ENCODE measurements around the gene BLACAT1.
A peak's percentile ranks its signal among the peaks of the same experiment; 100 is the strongest.

The BLACAT1 gene

DNA sequence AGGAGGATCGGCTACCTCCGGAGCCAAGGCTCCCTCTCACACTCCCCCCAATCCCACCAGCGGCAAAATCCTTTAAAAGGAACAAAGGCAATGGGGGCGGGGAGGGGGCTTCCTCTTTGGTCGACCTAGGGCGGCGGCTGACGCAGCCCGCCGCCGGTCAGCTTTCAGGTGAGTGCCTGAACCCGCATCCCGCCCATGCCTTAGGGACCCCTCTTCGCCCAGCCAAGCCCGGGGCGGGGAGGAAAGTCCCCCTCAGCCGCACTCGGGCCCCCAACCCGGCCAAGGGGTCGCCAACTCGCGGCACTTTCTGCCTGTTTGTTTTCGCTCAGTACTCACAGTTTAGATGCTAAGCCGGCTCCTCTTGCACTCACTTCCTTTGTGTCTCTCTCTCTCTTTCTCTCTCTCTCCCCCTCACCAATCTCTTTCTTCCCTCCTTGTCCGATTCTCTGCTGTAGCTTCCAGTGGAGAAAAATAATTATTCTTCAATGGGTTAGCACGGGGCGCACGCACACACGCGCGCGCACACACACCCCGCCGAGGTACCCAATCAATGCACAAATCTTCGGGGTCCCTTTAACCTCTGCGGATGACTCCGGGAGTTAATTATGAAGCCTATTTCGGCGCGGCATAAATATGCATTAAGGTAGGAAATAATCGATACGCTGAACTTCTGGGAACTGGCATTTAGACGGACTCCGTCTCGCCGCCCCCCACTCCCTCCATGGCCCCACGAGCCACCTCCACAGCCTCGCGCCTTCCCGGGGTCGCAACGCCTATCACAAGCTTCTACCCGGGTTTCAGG is at the start of gene BLACAT1:
Gene BLACAT1 (minus strand): TSS at position 465 of the 802 bp plus-strand sequence.
- no peak for DNase-seq

DNA sequence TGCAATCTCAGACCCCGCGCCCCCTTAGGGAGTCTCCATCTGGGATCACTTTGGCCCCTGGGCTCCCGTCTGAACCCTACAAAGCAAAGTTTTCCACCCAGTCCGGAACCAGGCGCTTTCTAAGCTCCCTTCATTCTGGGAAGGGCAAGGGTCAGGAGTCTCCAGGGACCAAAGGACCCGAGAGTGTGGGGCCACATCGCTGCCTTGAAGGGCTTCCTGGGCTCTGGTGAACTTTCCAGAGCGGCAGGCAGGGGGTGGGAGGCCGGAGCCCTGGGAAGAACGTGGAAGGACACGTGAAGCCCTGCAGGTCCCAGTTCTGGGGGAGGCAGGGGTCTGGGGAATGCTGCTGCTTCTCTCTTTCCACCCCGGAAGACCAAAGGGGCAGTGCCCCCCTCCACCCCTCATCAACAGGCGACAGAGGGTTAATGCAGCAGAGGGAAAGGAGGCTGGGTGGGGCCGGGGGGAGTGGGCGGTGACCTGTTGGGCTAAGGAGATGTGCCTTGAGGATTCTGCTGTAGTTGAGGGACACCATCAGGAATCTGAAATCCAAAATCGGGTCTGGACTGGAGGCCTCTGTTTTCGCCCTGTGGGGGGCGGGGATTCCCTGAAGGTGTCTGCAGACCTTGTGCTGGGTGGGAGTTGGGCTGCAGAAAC is 49.4 kb upstream of the BLACAT1 start:
- no peak for DNase-seq

DNA sequence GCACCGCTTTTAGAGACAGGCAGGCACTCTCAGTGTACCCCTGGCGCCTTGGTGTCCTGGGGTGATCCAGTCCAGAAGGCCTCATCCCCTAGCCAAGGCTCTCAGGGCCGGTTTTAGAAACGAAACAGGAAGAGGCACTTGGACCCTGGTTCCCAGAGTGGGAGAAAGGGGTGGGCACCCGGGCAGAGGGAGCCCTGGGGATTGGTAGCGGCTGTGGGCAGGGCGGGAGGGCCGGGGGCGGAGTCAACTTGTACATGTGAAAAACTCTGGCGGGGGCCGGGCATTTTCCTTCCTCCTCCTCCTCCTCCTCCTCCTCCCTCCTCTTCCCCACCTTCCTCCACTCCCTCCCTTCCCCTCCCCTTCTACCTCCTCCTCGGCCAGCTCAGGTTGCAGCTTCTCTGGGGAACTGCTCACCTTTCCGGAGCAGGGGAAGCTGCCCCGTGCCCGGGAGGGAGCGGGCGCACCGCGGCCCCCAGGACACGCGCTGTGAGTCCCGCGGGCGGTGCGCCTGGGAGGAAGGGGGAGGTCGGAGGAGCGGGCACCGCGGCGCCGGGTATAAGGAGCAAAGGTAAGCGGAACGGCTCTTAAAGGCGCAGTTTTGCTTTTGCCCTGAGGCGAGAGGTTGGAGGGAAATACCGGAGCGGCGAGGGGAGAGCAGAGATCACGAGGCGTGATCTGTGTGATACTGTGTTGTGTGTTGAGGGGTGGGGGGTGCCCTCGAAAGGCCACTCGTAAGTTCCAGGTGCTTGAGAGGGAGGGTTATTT is 48.6 kb upstream of the BLACAT1 start, which contains the start of gene CDK18:
Gene CDK18 (plus strand): TSS at position 359 of the 765 bp plus-strand sequence. CDS start 18,499 bp downstream, outside the sequence.
- DNase-seq: peak; percentile 73

DNA sequence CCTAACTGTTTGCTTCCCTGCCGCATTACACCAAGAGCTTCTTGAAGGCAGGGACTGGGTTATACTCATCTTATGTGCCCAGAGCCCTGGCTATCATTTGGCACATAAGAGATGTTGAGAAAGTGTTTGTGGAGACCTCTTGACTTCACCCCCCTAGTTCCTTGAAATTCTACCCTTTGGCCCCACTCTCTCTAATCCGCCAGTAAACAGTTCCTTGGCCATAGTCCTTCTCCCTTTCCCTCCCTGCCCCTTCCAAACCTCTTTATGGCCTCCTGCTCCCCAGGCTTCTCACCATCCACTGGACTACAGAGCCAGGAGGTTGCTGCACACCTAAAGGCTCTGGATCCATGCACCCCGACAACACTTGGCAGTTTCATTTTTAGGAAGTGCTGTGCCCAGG is 47.1 kb upstream of the BLACAT1 start:
- no peak for DNase-seq

DNA sequence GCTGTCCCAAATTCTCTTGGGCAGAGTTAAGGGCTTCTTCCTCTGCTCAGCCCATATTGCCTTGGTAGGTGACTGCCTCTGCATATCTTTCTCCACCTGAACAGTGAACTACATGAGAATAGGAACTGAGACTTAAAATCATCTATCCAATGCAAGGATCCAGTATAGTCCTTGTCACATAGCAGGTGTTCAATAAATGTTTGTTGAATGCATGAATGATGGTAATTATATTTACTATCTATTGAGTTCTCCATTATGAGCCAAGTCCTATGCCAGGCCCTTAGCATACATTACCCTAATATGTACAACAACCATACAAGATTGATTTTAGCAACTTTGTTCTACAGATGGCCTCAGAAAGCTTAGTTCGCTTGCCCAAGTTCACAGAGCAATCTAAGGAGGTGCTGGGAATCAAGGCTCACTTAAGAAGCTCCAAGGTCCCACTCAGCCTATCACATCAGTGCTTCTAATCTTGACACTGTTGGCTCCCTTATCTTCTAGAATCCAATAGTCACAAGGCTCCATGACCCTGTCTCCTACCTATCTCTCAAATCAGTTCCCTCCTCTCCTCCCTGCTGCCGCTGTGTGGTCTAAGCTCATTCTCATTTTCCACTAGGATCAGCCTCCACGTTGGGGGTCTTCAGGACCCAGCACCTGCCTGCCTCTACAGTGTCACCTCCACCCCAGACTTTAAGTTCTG is 46.4 kb upstream of the BLACAT1 start:
- no peak for DNase-seq

DNA sequence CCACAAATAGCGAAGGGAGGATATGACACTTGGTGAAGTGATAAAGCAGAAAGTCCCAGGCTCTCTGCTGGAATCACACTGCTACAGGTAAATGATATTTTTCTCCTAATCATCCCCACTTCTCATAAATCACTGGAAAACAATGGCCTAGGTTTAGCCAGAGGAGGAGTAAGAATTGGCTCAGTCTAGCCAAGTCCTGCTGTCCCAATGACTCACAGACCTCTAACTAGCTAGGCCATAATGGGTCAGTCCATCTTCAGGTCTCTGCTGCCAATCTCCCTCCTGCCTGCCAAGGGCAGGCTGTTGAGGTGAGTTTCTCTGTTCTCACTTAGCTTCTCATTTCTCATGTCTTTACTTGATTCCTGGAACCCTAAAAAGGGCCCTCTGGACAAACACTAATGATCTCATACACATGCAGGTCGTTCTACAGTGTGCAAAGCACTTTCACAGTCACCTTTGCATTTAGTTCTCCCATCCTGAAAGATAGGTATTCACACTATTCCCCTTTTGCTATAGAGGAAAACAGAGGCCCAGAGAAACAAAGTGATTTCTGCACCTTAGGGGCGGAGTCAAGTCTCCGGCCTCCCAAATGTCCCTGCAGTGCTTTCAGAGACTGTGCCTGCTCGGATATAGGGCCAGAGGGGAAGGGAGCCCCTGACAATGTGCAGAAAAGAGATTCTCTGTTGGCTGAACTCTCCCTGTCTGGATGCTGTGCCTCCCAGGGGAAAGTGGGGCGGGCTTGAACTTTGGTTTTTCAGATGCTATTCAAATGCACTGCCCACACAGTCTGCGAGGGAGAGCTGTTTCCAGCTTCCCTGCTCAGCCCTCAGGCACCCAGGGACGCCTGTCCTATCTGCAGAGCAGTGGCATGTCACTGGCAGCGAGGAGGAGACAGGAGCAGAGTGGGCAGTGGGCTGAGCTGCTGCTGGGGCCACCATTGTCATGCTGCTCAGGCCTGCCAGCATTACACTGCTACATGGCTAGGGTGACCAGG is 44.7 kb upstream of the BLACAT1 start:
- DNase-seq: no peak

DNA sequence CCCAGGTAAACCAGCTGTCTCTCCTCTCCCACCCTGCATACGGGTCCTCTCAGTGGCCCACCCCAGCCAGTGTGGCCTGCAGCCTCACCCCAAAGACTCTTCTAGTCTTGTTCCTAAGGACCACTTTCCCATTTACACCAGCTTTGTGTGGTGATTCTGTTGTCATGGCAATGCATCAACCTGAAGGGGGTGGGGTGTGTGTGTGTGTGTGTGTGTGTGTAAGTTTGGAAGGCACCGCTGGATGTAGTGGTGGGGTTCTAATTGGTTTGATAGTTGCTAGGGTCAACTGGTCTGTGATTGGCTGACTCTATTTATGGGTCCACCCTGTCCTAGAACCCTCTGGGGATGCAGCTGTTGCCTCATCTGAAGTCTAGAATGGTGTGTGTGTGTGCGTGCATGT is 43.9 kb upstream of the BLACAT1 start:
- no peak for DNase-seq

DNA sequence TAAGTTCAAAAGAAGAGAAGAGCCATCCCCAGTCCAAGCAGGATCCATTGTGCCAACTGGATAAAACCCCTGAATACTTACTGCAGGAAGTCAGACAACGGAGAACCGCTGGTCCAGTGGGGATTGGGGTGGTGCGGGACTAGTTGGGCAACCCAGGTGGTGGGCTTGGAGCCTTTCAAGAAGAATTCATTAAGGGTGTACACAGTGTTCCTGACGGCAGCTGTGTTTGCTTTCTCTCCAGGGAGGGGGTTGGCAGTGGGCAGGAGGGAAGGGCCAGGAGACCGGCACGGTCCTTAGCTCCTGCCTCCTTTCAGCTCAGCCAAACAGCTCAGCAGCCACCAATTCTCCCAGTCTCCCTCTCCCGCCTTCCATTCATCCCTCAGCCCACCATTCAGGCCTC is 41.5 kb upstream of the BLACAT1 start:
- no peak for DNase-seq

DNA sequence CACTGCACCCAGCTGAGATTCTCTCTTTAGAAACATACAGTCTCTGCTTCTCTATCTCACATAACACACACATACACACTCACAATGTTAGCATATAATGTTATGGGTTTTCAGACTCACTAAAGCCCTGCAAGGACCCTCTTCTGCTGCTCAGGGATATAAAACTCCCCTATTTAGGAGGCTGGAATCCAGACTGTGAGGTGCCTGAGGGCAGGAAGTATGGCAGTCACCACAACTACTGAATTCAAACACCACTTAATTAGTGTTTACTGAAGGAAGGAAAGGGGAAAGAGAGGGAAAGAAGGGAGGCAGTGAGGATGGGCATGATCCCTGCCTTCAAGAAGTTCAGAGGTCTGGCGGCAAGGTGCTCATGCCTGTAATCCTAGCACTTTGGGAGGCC is 40.8 kb upstream of the BLACAT1 start:
- DNase-seq: no peak

DNA sequence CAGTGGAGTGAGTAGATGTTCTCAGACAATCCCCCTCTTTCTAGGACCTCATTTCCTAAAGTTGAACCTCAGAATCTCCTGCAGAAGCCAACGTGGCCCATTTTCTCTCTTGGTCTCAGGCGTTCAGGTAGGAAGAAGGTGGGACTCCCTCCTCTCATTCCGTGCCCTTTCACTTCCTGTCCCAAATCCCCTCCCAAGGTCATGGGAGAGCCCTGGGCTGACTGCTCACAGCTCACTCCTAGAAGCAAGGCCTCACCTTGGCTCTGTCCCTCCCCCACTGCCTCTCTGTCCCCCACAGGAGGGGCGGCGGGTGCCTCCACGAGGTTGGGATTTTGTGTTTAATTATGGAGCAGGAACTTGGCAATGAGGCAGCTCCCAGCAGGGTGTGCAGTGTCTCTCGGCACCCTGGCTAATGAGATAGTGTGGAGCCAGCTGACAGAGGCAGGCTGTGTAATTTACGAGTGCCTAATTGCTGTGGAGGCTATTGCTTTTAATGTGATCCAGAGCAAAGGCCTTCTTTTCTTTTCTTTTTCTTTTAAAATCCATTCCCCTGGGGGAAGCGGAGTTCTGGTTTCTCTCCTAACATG is 39.5 kb upstream of the BLACAT1 start:
- DNase-seq: no peak

DNA sequence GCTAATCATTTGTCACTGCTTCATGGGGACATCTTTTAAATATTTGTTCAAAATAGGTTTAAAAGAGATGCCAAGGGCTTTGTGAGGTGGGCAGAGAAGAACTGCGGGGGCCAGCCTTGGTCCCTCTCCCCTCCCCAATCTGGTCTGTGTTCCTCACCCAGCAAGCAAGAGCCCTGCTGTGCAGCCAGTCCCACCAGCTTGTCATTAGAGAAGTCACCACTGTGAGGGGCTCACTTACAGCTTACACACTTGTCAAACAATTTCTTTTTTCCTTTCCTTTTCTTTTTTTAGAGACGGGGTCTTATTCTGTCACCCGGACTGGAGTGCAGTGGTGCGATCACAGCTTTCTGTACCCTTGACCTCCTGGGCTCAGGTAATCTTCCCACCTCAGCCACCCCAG is 38.3 kb upstream of the BLACAT1 start:
- DNase-seq: no peak

DNA sequence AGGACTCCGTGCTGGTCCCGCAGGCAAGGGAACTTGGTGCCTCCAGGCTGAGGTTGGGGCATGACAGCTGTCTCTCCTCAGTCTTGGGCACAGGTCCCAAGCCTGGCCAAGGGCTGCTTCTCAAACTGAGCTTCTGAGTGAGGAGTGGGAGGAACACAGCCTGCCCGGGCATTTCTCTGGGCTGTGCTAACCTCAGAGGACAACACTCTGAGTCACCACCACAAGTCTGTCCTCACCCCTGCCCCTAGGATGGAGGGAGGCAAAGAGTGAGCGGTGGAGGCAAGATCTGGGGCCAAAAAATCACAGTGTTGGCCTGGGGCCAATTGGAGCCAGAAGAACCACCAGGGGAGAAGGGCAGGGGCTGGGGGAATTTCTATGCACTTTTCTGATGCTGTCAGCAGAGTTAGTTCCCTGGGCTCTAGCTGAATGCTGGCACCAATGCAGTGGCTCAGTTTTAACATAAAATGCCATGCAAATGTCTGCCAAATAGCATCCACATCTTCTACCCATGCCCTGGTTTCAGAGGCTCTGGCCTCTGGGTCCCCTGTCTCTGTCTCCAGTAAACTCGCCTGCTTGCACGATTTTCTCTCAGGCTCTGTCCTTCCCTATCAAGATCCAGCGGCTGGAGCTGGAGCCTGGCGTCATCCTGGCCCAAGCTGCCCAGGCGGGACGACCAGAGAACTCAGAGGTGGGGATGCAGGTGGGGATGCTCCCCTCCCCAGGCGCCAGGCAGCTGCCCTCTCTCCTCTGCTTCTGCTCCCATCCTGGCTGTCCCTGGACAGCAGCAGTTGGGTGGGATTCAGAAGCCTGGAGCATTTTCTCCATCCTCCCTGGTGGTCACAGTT is 37.6 kb upstream of the BLACAT1 start:
- DNase-seq: peak; percentile 54

DNA sequence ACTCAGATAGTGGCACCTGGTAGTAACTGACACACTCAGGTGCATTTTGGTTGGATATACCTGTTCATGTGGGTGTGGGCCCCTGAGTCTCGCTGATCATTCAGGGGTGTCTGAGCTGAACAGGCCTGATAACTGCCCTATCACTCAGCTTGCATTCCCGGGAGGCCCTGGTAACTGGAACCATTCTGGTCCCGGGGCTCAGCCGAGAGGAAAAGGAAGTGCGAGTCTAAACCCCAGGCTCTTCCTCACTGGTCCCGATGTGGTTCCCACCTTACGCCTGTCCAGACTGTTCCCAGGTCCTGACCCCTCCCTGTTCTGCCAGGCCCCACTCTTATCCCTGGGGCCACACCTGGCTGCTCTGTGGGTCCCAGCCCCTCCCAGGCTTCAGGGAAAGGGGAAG is 36.9 kb upstream of the BLACAT1 start:
- no peak for DNase-seq

DNA sequence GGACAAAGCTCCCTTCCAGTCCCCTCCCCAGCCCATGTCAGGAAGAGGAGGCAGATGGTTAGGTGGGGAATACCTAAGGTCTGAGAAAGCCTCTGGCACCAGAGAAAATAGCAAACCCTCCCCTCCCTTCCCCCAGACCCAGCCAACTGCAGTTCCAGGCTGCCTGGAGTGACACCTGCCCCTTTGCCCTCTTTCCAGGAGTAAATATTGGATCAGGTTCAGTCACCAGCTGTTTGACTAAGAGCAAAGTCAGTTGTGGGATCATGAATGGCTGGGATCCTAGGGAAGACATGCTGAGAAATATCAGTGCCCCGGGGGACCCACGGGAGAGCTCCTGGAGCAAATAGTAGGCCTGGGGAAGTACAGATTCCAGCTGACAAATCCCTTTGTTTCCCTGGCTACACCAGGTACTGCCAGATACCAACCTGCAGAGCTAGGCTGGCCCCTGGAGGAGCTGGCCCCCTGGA is 36.4 kb upstream of the BLACAT1 start:
- no peak for DNase-seq

DNA sequence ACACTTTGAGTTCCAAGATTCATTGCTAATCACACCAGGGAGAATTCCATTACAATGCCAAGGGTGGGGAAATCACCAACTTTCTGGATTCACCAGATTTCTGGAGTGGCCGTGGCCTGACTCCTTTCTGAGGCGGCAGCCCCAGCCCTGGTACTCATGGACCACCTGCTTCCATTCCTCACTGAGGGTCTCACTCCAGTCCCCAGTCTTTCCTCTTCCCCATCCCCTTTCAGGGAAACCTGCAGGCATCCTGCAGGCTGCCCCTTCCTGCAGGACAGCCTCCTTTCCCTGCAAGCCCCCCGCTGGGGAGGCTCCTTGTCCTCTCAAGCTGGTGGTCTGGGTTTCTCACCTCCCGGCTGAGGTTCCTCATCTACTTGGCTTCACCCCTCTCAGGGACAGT is 35.9 kb upstream of the BLACAT1 start:
- DNase-seq: no peak

DNA sequence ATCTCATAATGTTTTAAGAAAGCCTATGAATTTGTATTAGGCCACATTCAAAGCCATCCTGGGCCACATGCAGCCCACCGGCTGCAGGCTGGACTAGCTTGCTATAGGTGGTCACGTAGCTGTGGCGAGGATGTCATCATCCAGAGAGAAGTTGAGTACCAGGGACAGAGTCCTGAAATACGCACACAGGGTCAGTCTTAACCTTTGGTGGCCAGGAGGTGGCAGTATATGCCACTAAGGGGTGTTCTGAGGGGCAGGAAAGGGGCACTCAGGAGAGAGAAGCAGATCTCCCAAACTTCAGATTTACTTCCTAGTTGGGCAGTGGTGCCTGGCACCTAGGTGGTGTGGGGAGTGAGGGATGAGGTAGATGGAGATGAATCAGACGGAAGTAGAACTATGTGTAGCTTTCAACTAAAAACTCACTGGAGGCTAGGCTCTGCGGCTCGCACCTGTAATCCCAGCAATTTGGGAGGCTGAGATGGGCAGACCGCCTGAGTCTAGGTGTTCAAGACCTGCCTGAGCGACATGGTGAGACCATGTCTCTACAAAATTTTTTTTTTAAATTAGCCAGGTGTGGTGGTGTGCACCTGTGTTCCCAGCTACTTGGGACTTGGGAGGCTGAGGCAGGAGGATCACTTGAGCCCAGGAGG is 32.4 kb upstream of the BLACAT1 start:
- DNase-seq: peak; percentile 46

DNA sequence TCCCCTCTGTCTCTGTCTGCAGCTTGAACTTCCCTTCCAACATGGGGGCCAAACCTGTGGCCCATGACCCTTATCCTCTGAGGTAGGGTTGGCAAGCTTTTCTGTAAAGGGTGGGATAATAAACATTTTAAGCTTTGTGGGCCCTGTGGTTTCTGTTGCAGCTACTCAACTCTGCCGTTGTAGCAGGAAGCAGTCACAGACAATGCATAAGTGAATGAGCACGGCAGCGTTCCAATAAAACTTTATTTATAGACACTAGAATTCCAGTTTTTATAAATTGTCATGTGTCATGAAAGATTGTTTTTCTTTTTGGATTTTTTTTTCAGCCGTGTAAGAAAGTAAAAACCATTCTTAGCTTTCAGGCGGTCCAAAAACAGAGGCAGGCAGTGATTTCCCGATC is 30.4 kb upstream of the BLACAT1 start:
- peak; percentile 1 for DNase-seq

DNA sequence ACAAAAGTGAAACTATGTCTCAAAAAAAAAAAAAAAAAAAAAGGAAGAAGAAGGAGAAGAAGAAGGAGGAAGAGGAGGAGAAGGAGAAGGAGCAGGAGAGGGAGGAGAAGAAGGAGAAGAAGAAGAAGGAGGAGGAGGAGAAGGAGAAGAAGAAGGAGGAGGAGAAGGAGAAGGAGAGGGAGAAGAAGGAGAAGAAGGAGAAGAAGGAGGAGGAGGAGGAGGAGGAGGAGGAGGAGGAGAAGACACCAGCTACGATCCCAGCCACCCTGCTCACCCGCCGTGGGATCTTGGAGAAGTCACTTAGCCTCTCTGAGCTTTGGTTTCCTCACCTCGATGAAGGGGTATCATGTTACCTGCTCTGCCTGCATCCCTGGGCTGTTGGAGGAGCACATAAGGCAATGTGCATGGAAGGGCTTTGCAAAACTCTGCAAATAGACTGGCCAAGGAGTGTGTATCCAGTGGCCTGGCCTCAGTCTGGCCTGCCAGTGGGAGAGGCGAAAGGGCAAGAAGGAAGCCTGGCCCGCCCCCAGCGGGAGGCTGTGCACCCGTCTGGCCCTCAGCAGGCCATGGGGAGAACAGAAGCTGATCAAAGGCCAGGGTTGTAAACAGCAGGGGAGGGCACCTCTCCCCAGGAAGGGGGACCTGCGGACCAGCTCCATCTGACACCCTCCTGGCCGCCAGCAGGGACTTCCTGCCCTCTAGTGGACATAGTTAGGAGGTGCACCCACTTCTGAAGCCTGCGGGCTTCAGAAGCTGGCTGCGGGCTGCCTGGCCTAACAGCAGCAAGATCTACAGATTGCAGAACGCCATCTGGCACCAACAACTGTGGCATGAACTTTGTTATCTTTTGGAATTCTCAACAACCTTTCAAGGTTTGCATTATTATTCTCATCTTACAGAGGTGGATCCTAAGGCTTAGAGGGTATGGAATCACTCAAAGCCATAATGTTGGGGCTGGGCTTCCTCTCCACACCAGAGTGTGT is 29.4 kb upstream of the BLACAT1 start:
- peak; percentile 61 for DNase-seq

All from left hindlimb (tissue), 1 donor.